ENCODE results near the gene ERVV-1.

ERVV-1 gene

GRCh38 chr19:53034054-53034453 is 20.3 kb downstream of the ERVV-1 start:
- no peak overlapping the region for H2AFZ ChIP-seq (ENCODE audit: low read length)

GRCh38 chr19:53034948-53035675 is 21.4 kb downstream of the ERVV-1 start:
- no peak for TF ChIP-seq CTCF (conservative IDR thresholded peaks at IDR 0.05; ENCODE audit: low read length)
- no peaks in the 10 kb centered on the region for H3K79me2 ChIP-seq (ENCODE audit: insufficient read depth, low read length)
- H2AFZ ChIP-seq (ENCODE audit: low read length) = no peak overlapping the region
- H3K4me1 ChIP-seq (ENCODE audit: insufficient read depth, low read length, poor library complexity, severe bottlenecking) = no peaks in the 10 kb centered on the region
- H3K9ac ChIP-seq (ENCODE audit: low read depth, low read length, poor library complexity, severe bottlenecking) = no peak overlapping the region
- H3K27me3 ChIP-seq (ENCODE audit: insufficient read depth, low read length, poor library complexity, severe bottlenecking) = no peaks in the 10 kb centered on the region
- H3F3A ChIP-seq (ENCODE audit: low read depth) = no peaks in the 10 kb centered on the region
- H3K9me2 ChIP-seq (replicated peaks; ENCODE audit: low read depth, low read length) = no peaks in the 10 kb centered on the region
- peaks cover 3% of the 10 kb centered on the region; the same call in 1 of the 2 replicates for H3K9me3 ChIP-seq (ENCODE audit: insufficient read depth, low read depth, low read length)
- H4K20me1 ChIP-seq (ENCODE audit: insufficient read depth, low read length, poor library complexity, severe bottlenecking) = no peaks in the 10 kb centered on the region
- H3K4me3 ChIP-seq (ENCODE audit: low read length, poor library complexity, severe bottlenecking) = no peak overlapping the region
- H3K4me2 ChIP-seq (ENCODE audit: low read depth, low read length, poor library complexity, severe bottlenecking) = no peak overlapping the region
- no peaks in the 10 kb centered on the region for H3K36me3 ChIP-seq (ENCODE audit: insufficient read depth, low read length)

More at GRCh38 chr19:53034054-53034453, 20.3 kb downstream of the ERVV-1 start:
- H3K9me3 ChIP-seq (ENCODE audit: insufficient read depth, low read depth, low read length) = peaks cover 3% of the 10 kb centered on the region; the same call in 1 of the 2 replicates
- no peak overlapping the region for H3K4me2 ChIP-seq (ENCODE audit: low read depth, low read length, poor library complexity, severe bottlenecking)
- H3K36me3 ChIP-seq (ENCODE audit: insufficient read depth, low read length) = no peaks in the 10 kb centered on the region
- no peaks in the 10 kb centered on the region for H4K20me1 ChIP-seq (ENCODE audit: insufficient read depth, low read length, poor library complexity, severe bottlenecking)
- TF ChIP-seq CTCF (conservative IDR thresholded peaks at IDR 0.05; ENCODE audit: low read length) = no peak
- H3K4me1 ChIP-seq (ENCODE audit: insufficient read depth, low read length, poor library complexity, severe bottlenecking) = no peaks in the 10 kb centered on the region
- no peaks in the 10 kb centered on the region for H3K27me3 ChIP-seq (ENCODE audit: insufficient read depth, low read length, poor library complexity, severe bottlenecking)
- no peak overlapping the region for H3K4me3 ChIP-seq (ENCODE audit: low read length, poor library complexity, severe bottlenecking)
- no peaks in the 10 kb centered on the region for H3K79me2 ChIP-seq (ENCODE audit: insufficient read depth, low read length)
- H3F3A ChIP-seq (ENCODE audit: low read depth) = no peaks in the 10 kb centered on the region
- no peaks in the 10 kb centered on the region for H3K9me2 ChIP-seq (replicated peaks; ENCODE audit: low read depth, low read length)
- H3K9ac ChIP-seq (ENCODE audit: low read depth, low read length, poor library complexity, severe bottlenecking) = no peak overlapping the region

GRCh38 chr19:53037101-53038097 is 23.7 kb downstream of the ERVV-1 start:
- H3K4me2 ChIP-seq (ENCODE audit: low read depth, low read length, poor library complexity, severe bottlenecking) = no peak overlapping the region
- no peaks in the 10 kb centered on the region for H4K20me1 ChIP-seq (ENCODE audit: insufficient read depth, low read length, poor library complexity, severe bottlenecking)
- no peak overlapping the region for H2AFZ ChIP-seq (ENCODE audit: low read length)
- no peaks in the 10 kb centered on the region for H3K27me3 ChIP-seq (ENCODE audit: insufficient read depth, low read length, poor library complexity, severe bottlenecking)
- H3K4me3 ChIP-seq (ENCODE audit: low read length, poor library complexity, severe bottlenecking) = no peak overlapping the region
- H3K4me1 ChIP-seq (ENCODE audit: insufficient read depth, low read length, poor library complexity, severe bottlenecking) = no peaks in the 10 kb centered on the region
- no peak for TF ChIP-seq CTCF (conservative IDR thresholded peaks at IDR 0.05; ENCODE audit: low read length)
- H3K9ac ChIP-seq (ENCODE audit: low read depth, low read length, poor library complexity, severe bottlenecking) = no peak overlapping the region
- no peaks in the 10 kb centered on the region for H3K79me2 ChIP-seq (ENCODE audit: insufficient read depth, low read length)
- H3K9me3 ChIP-seq (ENCODE audit: insufficient read depth, low read depth, low read length) = peaks cover 4% of the 10 kb centered on the region; the same call in 1 of the 2 replicates
- no peaks in the 10 kb centered on the region for H3K9me2 ChIP-seq (replicated peaks; ENCODE audit: low read depth, low read length)
- H3K36me3 ChIP-seq (ENCODE audit: insufficient read depth, low read length) = no peaks in the 10 kb centered on the region
- H3F3A ChIP-seq (ENCODE audit: low read depth) = no peaks in the 10 kb centered on the region
